ENCODE data around the gene MANEAL.

Gene MANEAL

DNA sequence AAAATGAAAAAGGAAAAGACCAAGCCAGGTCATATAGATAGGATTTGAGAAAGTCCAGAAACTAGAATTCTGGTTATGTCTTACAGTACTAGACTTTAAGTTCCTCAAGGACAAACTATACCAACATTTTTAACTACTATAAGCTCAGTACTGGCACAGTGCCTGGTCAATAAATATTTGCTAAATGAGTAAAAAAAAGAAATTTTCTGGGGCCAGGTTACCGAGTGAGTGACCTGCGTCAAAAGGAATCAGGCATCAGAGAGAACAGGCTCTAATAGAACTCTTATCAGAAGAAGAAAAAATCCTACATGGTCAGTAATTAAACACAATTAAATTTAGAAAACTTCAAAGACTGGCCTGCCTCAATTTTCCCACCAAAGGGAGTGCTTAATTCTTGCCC is 38.2 kb downstream of the MANEAL start:
- H3K36me3 ChIP-seq (ENCODE audit: insufficient read depth, low read length), result peaks cover 26% of the 10 kb centered on the region
- no peaks in the 10 kb centered on the region for H3K4me1 ChIP-seq (ENCODE audit: control insufficient read depth, insufficient read depth, low read length, unreplicated experiment)
- no peaks in the 10 kb centered on the region for H3K79me2 ChIP-seq (ENCODE audit: control insufficient read depth, insufficient read depth, low read length, unreplicated experiment)
- H3K4me3 ChIP-seq (ENCODE audit: low read depth, low read length), result no peak overlapping the region
- H2AFZ ChIP-seq (ENCODE audit: low read length, unreplicated experiment), result no peak overlapping the region
- no peaks in the 10 kb centered on the region for H3K27me3 ChIP-seq (ENCODE audit: insufficient read depth, low read length)
- H3K27ac ChIP-seq (ENCODE audit: low read depth, low read length), result no peak overlapping the region

DNA sequence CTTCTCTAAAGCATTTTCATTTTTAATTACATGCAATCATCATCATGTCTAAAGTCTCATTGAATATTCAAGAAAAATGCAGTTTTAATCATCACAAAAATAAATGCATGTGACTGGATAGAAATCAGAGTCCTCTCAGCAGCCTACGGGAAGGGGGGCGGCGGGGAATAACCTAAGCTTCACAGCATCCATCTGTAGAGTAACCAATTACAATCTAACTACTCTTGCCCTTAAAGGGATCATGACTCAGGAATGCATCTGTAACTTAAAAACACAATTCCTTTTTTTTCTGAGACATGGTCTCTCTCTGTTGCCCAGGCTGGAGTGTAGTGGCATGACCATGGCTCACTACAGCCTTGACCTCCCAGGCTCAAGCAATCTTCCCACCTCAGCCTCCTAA is 43.1 kb downstream of the MANEAL start:
- Histone ChIP-seq H3K27me3 (ENCODE audit: insufficient read depth, low read length) (no peaks in the 10 kb centered on the region), H2AFZ (ENCODE audit: low read length, unreplicated experiment) (no peak overlapping the region), H3K36me3 (ENCODE audit: insufficient read depth, low read length) (peaks cover 36% of the 10 kb centered on the region), H3K4me1 (ENCODE audit: control insufficient read depth, insufficient read depth, low read length, unreplicated experiment) (no peaks in the 10 kb centered on the region), H3K4me3 (ENCODE audit: low read depth, low read length) (no peak overlapping the region), H3K79me2 (ENCODE audit: control insufficient read depth, insufficient read depth, low read length, unreplicated experiment) (no peaks in the 10 kb centered on the region), H3K27ac (ENCODE audit: low read depth, low read length) (no peak overlapping the region)

DNA sequence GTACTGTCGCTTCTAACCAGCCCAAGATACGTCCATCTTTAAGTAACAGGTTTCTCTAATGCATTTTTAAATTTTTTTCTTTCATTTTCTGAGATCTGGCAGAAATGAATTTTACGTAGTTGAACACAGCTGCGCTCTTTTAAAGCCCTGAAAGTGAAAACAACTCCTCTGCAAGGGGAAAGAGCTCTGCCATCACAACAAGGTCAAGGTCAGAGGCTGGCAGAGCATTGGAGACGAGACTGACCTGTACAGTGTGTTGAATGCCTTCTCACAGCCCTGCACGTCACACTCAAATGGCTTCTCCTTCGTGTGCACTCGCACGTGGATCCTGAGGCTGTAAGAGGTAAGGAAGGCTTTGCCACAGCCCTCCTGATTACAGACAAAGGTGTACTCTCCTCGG is 46.0 kb downstream of the MANEAL start:
- H3K27ac ChIP-seq (ENCODE audit: low read depth, low read length), result no peak overlapping the region
- peaks cover 9% of the 10 kb centered on the region for H3K79me2 ChIP-seq (ENCODE audit: control insufficient read depth, insufficient read depth, low read length, unreplicated experiment)
- no peaks in the 10 kb centered on the region for H3K4me1 ChIP-seq (ENCODE audit: control insufficient read depth, insufficient read depth, low read length, unreplicated experiment)

DNA sequence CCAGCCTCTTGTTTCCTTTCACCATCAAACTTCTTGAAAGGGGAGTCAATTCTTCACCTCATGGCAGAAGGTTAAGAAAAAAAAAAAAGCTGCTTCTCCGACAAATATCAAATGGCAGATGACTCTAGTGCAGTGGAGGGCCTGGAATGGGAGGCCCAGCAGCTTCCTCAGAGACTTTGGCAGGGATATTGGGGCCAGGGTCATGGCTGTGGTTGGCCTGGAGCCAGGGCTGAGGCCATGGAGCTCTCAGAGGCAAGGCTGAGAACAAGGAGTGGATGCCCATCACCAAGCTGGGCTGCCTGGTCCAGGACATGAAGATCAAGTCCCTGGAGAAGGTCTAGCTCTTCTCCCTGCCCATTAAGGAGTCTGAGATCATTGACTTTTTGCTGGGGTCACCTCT is 47.1 kb downstream of the MANEAL start:
- Histone ChIP-seq H3K27ac (ENCODE audit: low read depth, low read length) (no peak overlapping the region), H3K79me2 (ENCODE audit: control insufficient read depth, insufficient read depth, low read length, unreplicated experiment) (peaks cover 14% of the 10 kb centered on the region), H3K4me3 (ENCODE audit: low read depth, low read length) (no peak overlapping the region), H3K4me1 (ENCODE audit: control insufficient read depth, insufficient read depth, low read length, unreplicated experiment) (peaks cover 4% of the 10 kb centered on the region), H3K27me3 (ENCODE audit: insufficient read depth, low read length) (no peaks in the 10 kb centered on the region), H3K36me3 (ENCODE audit: insufficient read depth, low read length) (peaks cover 25% of the 10 kb centered on the region; the same call in 1 of the 2 replicates), H2AFZ (ENCODE audit: low read length, unreplicated experiment) (no peak overlapping the region)

More for the DNA sequence above, 46.0 kb downstream of the MANEAL start:
- no peak overlapping the region for H2AFZ ChIP-seq (ENCODE audit: low read length, unreplicated experiment)
- H3K36me3 ChIP-seq (ENCODE audit: insufficient read depth, low read length), result peaks cover 24% of the 10 kb centered on the region; the same call in 1 of the 2 replicates
- no peaks in the 10 kb centered on the region for H3K27me3 ChIP-seq (ENCODE audit: insufficient read depth, low read length)
- H3K4me3 ChIP-seq (ENCODE audit: low read depth, low read length), result no peak overlapping the region

DNA sequence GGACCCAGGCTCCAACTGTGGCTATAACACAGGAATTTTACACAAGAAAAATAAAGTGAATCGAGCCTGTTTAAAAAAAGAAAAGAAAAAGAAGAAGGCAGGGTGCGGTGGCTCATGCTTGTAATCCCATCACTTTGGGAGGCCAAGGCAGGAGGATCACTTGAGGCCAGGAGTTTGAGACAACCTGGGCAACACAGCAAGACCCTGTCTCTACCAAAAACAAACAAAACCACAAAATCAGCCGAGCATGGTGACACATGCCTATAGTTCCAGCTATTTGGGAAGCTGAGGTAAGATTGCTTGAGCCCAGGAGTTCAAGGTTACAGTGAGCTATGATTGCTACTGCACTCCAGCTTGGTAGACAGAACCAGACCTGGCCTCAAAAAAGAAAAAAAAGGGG is 48.0 kb downstream of the MANEAL start:
- Histone ChIP-seq H2AFZ (ENCODE audit: low read length, unreplicated experiment) (no peak overlapping the region), H3K4me3 (ENCODE audit: low read depth, low read length) (no peak overlapping the region), H3K79me2 (ENCODE audit: control insufficient read depth, insufficient read depth, low read length, unreplicated experiment) (peaks cover 19% of the 10 kb centered on the region), H3K27ac (ENCODE audit: low read depth, low read length) (no peak overlapping the region), H3K27me3 (ENCODE audit: insufficient read depth, low read length) (no peaks in the 10 kb centered on the region), H3K4me1 (ENCODE audit: control insufficient read depth, insufficient read depth, low read length, unreplicated experiment) (peaks cover 12% of the 10 kb centered on the region), H3K36me3 (ENCODE audit: insufficient read depth, low read length) (peaks cover 22% of the 10 kb centered on the region; the same call in 1 of the 2 replicates)

DNA sequence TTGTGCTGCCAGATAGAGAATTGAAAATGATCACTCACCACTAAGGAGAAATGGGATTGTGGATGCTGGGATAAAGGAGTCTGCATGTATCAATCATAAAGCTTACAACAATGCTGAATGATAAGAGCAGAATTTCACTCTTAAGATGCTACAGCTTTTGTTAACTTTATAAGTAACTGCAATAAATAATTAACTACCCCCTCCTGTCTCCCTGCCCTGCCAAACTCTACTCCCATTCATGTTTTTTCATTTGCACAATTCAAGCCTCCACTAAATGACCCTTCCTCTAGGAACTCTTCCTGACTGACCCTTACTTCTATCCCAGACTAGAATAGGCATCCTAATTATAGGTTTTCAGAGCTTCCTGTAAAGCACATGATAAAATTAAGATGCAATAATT is 50.9 kb downstream of the MANEAL start:
- Histone ChIP-seq H3K4me3 (ENCODE audit: low read depth, low read length) (no peak overlapping the region), H3K79me2 (ENCODE audit: control insufficient read depth, insufficient read depth, low read length, unreplicated experiment) (peaks cover 46% of the 10 kb centered on the region), H3K36me3 (ENCODE audit: insufficient read depth, low read length) (peaks cover 10% of the 10 kb centered on the region; the same call in 1 of the 2 replicates), H3K27me3 (ENCODE audit: insufficient read depth, low read length) (no peaks in the 10 kb centered on the region), H2AFZ (ENCODE audit: low read length, unreplicated experiment) (no peak overlapping the region), H3K27ac (ENCODE audit: low read depth, low read length) (no peak overlapping the region), H3K4me1 (ENCODE audit: control insufficient read depth, insufficient read depth, low read length, unreplicated experiment) (peaks cover 18% of the 10 kb centered on the region)

DNA sequence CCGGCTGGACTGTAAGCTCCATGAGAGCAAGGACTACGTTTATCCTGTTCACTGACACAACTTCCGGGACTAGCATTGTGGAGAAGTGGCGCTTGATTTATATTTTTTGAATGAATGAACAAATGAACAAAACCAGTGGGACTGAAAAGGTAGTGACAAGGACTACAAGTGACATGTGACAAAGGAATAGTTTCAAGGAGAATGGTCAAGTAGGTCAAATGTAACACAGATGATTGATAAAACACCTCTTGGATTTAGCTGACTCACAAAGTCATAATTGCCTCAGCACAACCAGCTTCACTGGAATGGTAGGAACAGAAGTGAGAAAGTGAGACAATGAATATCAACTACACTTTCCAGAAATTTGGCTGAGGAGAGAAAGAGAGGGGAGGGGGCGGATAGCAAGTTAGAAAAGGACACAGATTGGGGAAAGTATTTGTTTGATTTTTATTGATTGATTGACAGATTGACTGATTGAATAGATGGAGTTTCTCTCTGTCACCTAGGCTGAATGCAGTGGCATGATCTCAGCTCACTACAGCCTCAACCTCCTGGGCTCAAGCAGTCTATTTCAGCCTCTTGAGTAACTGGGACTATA is 51.5 kb downstream of the MANEAL start:
- peaks cover 4% of the 10 kb centered on the region; the same call in 1 of the 2 replicates for H3K36me3 ChIP-seq (ENCODE audit: insufficient read depth, low read length)
- H3K27ac ChIP-seq (ENCODE audit: low read depth, low read length), result peak overlapping the region; percentile 68
- H3K4me1 ChIP-seq (ENCODE audit: control insufficient read depth, insufficient read depth, low read length, unreplicated experiment), result peaks cover 18% of the 10 kb centered on the region
- no peak overlapping the region for H2AFZ ChIP-seq (ENCODE audit: low read length, unreplicated experiment)
- H3K79me2 ChIP-seq (ENCODE audit: control insufficient read depth, insufficient read depth, low read length, unreplicated experiment), result peaks cover 51% of the 10 kb centered on the region
- H3K27me3 ChIP-seq (ENCODE audit: insufficient read depth, low read length), result no peaks in the 10 kb centered on the region
- H3K4me3 ChIP-seq (ENCODE audit: low read depth, low read length), result no peak overlapping the region

DNA sequence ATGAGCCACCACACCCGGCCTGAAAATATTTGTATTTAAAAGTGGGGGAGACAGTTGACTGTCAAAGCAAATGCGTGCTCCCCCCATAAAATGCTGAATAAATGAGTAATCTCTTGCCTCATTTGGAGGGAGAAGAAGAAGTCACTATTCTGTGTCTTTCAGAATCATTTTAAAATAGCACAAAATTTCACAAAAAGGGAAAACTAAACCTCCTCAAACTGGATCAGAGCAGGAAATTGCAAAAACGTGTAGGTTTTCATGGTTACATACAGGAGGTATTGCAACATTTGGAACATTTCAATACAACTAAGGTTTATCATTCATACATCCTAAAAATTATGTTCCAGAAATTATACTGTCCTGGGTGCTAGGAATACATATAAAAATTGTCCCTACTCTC is 52.1 kb downstream of the MANEAL start:
- peaks cover 56% of the 10 kb centered on the region for H3K79me2 ChIP-seq (ENCODE audit: control insufficient read depth, insufficient read depth, low read length, unreplicated experiment)
- H3K27me3 ChIP-seq (ENCODE audit: insufficient read depth, low read length), result no peaks in the 10 kb centered on the region
- peaks cover 24% of the 10 kb centered on the region for H3K4me1 ChIP-seq (ENCODE audit: control insufficient read depth, insufficient read depth, low read length, unreplicated experiment)
- H3K27ac ChIP-seq (ENCODE audit: low read depth, low read length), result peak overlapping the region; percentile 68
- H3K36me3 ChIP-seq (ENCODE audit: insufficient read depth, low read length), result peaks cover 4% of the 10 kb centered on the region; the same call in 1 of the 2 replicates
- 0 out of 2 replicates have a peak overlapping the region, but pooled peaks have one; percentile 16 for H3K4me3 ChIP-seq (ENCODE audit: low read depth, low read length)
- H2AFZ ChIP-seq (ENCODE audit: low read length, unreplicated experiment), result no peak overlapping the region

DNA sequence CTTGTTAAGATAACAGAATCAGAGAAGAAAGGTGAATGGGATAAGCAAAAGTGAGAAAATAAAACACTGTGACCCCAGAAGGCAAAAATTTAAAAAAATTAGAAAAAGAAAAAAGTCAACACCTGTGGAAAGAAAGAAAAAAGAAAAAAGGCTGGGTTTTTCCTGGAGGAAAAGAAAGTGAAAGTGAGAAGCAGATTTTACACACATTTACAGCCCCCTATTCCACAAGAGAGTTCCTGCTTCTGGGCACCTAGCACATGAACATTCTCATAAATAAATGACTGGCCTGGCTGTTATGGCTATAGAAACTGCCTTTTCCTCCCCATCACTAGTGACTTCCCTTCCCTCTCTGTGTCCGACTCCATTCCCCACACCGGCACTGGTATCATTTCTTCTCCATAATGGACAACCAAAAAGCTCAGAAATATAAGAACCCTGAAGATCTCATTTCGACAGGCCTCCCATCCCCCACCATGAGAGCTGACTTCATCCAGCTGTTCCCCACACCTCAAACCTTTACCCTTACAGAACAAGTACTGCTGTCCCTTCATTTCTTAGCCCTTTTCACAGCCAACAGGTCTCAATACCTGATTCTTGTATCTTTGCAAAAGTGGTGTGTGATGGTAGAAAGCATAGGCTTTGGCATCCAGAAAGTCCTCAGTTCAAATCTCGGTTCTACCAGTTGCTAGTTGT is 53.1 kb downstream of the MANEAL start:
- Histone ChIP-seq H2AFZ (ENCODE audit: low read length, unreplicated experiment) (no peak overlapping the region), H3K4me3 (ENCODE audit: low read depth, low read length) (peak overlapping the region; percentile 41; the same call in 1 of the 2 replicates), H3K36me3 (ENCODE audit: insufficient read depth, low read length) (peaks cover 4% of the 10 kb centered on the region; the same call in 1 of the 2 replicates), H3K27me3 (ENCODE audit: insufficient read depth, low read length) (no peaks in the 10 kb centered on the region), H3K27ac (ENCODE audit: low read depth, low read length) (peak overlapping the region; percentile 68; the same call in 1 of the 2 replicates), H3K4me1 (ENCODE audit: control insufficient read depth, insufficient read depth, low read length, unreplicated experiment) (peaks cover 35% of the 10 kb centered on the region), H3K79me2 (ENCODE audit: control insufficient read depth, insufficient read depth, low read length, unreplicated experiment) (peaks cover 64% of the 10 kb centered on the region)

DNA sequence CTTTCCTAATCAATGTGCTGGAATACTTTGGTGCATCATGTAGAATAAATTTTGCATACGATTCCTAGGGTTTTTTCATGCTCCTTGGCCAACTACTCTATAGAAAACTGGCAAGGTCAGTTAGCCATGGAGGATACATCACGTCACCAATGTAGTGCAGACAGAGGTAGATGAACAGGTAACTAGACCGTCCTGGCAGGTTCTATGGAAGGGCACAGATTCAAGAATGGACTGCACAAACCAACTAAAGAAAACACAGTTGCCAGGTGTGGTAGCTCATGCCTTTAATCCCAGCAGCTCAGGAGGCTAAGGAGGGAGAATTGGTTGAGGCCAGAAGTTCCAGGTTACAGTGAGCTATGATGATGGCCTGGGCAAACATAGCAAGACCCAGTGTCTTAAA is 55.8 kb downstream of the MANEAL start:
- Histone ChIP-seq H3K79me2 (ENCODE audit: control insufficient read depth, insufficient read depth, low read length, unreplicated experiment) (peaks cover 68% of the 10 kb centered on the region), H3K27ac (ENCODE audit: low read depth, low read length) (no peak overlapping the region), H3K36me3 (ENCODE audit: insufficient read depth, low read length) (peaks cover 10% of the 10 kb centered on the region; the same call in 1 of the 2 replicates), H3K4me1 (ENCODE audit: control insufficient read depth, insufficient read depth, low read length, unreplicated experiment) (peaks cover 40% of the 10 kb centered on the region), H2AFZ (ENCODE audit: low read length, unreplicated experiment) (no peak overlapping the region), H3K27me3 (ENCODE audit: insufficient read depth, low read length) (no peaks in the 10 kb centered on the region), H3K4me3 (ENCODE audit: low read depth, low read length) (no peak overlapping the region)

Measured in ACC112 (cell line).